ENCODE data around the gene MAP2K7.

Gene MAP2K7

DNA sequence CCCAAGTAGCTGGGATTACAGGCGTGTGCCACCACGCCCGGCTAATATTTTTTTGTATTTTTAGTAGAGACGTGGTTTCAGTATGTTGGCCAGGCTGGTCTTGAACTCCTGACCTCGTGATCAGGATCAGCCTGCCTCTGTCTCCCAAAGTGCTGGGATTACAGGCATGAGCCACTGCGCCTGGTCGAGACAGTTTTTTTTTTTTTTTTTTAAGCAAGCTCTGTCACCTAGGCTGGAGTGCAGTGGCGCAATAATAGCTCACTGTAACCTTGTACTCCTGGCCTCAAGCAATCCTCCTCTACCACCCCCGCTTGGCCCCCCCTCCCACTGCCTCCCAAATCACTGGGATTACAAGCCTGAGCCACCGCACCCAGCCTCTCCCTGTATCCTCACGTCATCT lies 6.4 kb upstream of the MAP2K7 start:
- H3K9me3 Mint-ChIP-seq, result no peaks in the 10 kb centered on the region
- H3K27ac Mint-ChIP-seq, result no peak overlapping the region
- H3K4me1 Mint-ChIP-seq, result peaks cover 5% of the 10 kb centered on the region
- DNase-seq, result no peak
- TF ChIP-seq, protein P1, sequence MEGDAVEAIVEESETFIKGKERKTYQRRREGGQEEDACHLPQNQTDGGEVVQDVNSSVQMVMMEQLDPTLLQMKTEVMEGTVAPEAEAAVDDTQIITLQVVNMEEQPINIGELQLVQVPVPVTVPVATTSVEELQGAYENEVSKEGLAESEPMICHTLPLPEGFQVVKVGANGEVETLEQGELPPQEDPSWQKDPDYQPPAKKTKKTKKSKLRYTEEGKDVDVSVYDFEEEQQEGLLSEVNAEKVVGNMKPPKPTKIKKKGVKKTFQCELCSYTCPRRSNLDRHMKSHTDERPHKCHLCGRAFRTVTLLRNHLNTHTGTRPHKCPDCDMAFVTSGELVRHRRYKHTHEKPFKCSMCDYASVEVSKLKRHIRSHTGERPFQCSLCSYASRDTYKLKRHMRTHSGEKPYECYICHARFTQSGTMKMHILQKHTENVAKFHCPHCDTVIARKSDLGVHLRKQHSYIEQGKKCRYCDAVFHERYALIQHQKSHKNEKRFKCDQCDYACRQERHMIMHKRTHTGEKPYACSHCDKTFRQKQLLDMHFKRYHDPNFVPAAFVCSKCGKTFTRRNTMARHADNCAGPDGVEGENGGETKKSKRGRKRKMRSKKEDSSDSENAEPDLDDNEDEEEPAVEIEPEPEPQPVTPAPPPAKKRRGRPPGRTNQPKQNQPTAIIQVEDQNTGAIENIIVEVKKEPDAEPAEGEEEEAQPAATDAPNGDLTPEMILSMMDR (IDR thresholded peaks at IDR 0.05), result no peak
- no peak overlapping the region for H3K4me3 Mint-ChIP-seq
- peaks cover 28% of the 10 kb centered on the region for H3K27me3 Mint-ChIP-seq (ENCODE audit: low read depth, poor library complexity)
- no peaks in the 10 kb centered on the region for H3K36me3 Mint-ChIP-seq (ENCODE audit: low read depth)

DNA sequence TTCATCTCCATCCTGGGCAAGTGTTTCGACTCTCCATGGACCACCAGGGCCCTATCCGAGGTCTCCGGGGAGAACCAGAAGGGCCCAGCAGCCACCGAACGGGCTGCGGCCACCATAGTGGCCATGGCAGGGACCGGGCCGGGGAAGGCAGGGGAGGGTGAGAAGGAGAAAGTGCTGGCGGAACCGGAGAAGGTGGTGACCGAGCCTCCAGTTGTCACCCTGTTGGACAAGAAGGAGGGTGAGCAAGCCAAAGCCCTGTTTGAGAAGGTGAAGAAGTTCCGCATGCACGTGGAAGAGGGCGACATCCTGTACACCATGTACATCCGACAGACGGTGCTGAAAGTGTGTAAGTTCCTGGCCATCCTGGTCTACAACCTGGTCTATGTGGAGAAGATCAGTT lies 4.7 kb upstream of the MAP2K7 start:
- Mint-ChIP-seq H3K27me3 (ENCODE audit: low read depth, poor library complexity) (peaks cover 37% of the 10 kb centered on the region), H3K4me3 (no peak overlapping the region), H3K9me3 (no peaks in the 10 kb centered on the region)

DNA sequence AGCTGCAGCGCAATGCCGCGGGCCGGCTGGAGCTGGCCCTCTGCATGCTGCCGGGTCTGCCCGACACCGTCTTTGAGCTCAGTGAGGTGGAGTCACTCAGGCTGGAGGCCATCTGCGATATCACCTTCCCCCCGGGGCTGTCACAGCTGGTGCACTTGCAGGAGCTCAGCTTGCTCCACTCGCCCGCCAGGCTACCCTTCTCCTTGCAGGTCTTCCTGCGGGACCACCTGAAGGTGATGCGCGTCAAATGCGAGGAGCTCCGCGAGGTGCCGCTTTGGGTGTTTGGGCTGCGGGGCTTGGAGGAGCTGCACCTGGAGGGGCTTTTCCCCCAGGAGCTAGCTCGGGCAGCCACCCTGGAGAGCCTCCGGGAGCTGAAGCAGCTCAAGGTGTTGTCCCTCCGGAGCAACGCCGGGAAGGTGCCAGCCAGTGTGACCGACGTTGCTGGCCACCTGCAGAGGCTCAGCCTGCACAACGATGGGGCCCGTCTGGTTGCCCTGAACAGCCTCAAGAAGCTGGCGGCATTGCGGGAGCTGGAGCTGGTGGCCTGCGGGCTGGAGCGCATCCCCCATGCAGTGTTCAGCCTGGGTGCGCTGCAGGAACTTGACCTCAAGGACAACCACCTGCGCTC lies 3.8 kb upstream of the MAP2K7 start:
- H3K4me1 Mint-ChIP-seq, result peaks cover 19% of the 10 kb centered on the region
- no peaks in the 10 kb centered on the region for H3K9me3 Mint-ChIP-seq
- TF ChIP-seq, protein P1 (IDR thresholded peaks at IDR 0.05), result no peak
- H3K36me3 Mint-ChIP-seq (ENCODE audit: low read depth), result no peaks in the 10 kb centered on the region
- no peak overlapping the region for H3K4me3 Mint-ChIP-seq
- no peak for DNase-seq
- peaks cover 29% of the 10 kb centered on the region for H3K27me3 Mint-ChIP-seq (ENCODE audit: low read depth, poor library complexity)
- no peak overlapping the region for H3K27ac Mint-ChIP-seq

More for the DNA sequence above, 4.7 kb upstream of the MAP2K7 start:
- no peak for DNase-seq
- Mint-ChIP-seq H3K4me1 (peaks cover 14% of the 10 kb centered on the region), H3K27ac (no peak overlapping the region), H3K36me3 (ENCODE audit: low read depth) (no peaks in the 10 kb centered on the region)
- TF ChIP-seq, protein P1 (IDR thresholded peaks at IDR 0.05), result no peak

DNA sequence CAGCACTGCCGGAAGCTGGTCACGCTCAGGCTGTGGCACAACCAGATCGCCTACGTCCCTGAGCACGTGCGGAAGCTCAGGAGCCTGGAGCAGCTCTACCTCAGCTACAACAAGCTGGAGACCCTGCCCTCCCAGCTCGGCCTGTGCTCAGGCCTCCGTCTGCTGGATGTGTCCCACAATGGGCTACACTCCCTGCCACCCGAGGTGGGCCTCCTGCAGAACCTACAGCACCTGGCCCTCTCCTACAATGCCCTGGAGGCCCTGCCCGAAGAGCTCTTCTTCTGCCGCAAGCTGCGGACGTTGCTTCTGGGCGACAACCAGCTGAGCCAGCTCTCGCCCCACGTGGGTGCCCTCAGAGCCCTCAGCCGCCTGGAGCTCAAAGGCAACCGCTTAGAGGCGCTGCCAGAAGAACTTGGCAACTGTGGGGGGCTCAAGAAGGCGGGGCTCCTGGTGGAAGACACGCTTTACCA lies 3.2 kb upstream of the MAP2K7 start:
- Mint-ChIP-seq H3K4me3 (no peak overlapping the region), H3K27me3 (ENCODE audit: low read depth, poor library complexity) (peaks cover 29% of the 10 kb centered on the region), H3K27ac (no peak overlapping the region), H3K4me1 (peaks cover 25% of the 10 kb centered on the region), H3K36me3 (ENCODE audit: low read depth) (no peaks in the 10 kb centered on the region), H3K9me3 (no peaks in the 10 kb centered on the region)
- TF ChIP-seq, protein P1 (IDR thresholded peaks at IDR 0.05), result no peak
- DNase-seq, result no peak

DNA sequence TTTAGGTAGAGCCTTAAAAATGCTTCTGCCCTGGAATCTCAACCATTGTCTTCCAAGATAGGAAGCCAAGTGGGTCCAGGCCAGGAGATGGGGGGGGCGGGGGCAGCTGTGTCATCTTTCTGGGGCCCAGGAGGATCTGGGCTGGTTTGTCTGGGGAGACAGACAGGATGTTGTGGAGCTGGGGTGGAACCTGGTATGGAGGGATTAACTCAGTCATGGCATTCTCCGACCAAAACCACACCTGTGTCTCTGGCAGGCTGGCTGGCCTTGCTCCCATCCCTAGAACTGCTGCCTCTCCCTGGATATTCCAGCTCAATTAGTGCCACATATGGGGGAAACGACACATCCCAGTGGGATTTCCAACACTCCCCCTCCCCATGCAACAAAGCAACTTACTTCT lies 2.7 kb upstream of the MAP2K7 start:
- no peaks in the 10 kb centered on the region for H3K36me3 Mint-ChIP-seq (ENCODE audit: low read depth)
- no peaks in the 10 kb centered on the region for H3K9me3 Mint-ChIP-seq
- TF ChIP-seq, protein P1 (IDR thresholded peaks at IDR 0.05), result no peak
- H3K4me1 Mint-ChIP-seq, result peaks cover 30% of the 10 kb centered on the region
- no peak overlapping the region for H3K27ac Mint-ChIP-seq
- H3K27me3 Mint-ChIP-seq (ENCODE audit: low read depth, poor library complexity), result peaks cover 33% of the 10 kb centered on the region
- H3K4me3 Mint-ChIP-seq, result no peak overlapping the region
- no peak for DNase-seq

DNA sequence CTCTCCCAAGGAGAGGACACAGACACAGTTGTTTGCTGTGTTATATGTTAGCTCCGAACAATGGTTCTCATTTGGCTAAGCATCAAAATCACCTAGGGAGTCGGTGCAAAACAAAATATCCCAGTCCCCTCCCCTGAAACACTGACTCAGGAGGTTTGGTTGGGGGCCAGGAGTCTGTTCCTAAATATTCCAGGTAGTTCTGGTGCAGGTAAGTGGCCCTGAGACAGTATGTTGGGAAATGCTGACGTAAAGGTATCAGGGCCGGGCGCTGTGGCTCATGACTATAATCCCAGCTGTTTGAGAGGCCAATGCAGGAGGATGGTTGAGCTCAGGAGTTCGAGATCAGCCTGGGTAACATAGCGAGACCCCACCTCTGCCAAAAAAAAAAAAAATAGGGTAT lies 2.3 kb upstream of the MAP2K7 start:
- Mint-ChIP-seq H3K27me3 (ENCODE audit: low read depth, poor library complexity) (peaks cover 33% of the 10 kb centered on the region), H3K9me3 (no peaks in the 10 kb centered on the region), H3K27ac (no peak overlapping the region), H3K36me3 (ENCODE audit: low read depth) (no peaks in the 10 kb centered on the region), H3K4me3 (no peak overlapping the region), H3K4me1 (peaks cover 33% of the 10 kb centered on the region)
- TF ChIP-seq, protein P1 (IDR thresholded peaks at IDR 0.05), result no peak
- no peak for DNase-seq

Data from nephron progenitor cell (in vitro differentiated cells).